A549 (cell line): ENCODE results near the gene GOLPH3. TPM values are rescaled to one million over a fixed set of nuclear protein-coding genes. Genes with fewer than 3 reads are reported as not detected.

Experiments used
- ATAC-seq, 2 experiments: fragments of 200-7000 bp in 1 of 2; fragments of >200 bp in 1 of 2; cut with Nextera tagmentation in 1 of 2; cut with Tn5 transposase in 1 of 2; 3 replicates each; pipeline versions ENCODE4 v1.8.0 to v1.9.1; 2018 to 2020; ENCODE audit warnings: mild to moderate bottlenecking in 1 of 2, moderate library complexity in 1 of 2
- CTCF ChIA-PET: fragments of 300-600 bp; sonication (Branson Sonifier 250); formaldehyde crosslinking; extraction: SDS; loops from one replicate; lab custom pipeline; 2021; ENCODE audit warnings: antibody characterized with exemption, inconsistent platforms; lab: Yijun Ruan, JAX
- POLR2A ChIA-PET: fragments of 350-600 bp; formaldehyde crosslinking; extraction: SDS; loops from one replicate; lab custom pipeline; 2021; ENCODE audit warnings: antibody characterized with exemption, inconsistent platforms; lab: Yijun Ruan, JAX
- DNase-seq, 2 experiments: peaks; one replicate each; pipeline versions ENCODE4 v3.0.0 to v3.0.0-alpha.2; 2011 to 2016; ENCODE audit warnings: low read depth in 1 of 2, low spot score in 1 of 2
- FAIRE-seq: peaks from 2 replicates; lab custom pipeline; 2011; peaks lifted over from hg19 to GRCh38; lab: Jason Lieb, UNC
- H3K27ac ChIP-seq, 2 experiments: fragments of >200 bp; sonication (Bioruptor Twin); formaldehyde crosslinking; 3 replicates each; pipeline ENCODE4 v1.5.1; 2016 to 2017
- H3K4me1 ChIP-seq: fragments of >200 bp; sonication (Bioruptor Twin); formaldehyde crosslinking; 3 replicates; pipeline ENCODE4 v1.6.1; 2016
- H3K4me2 ChIP-seq: fragments of >200 bp; sonication (Bioruptor Twin); formaldehyde crosslinking; 3 replicates; pipeline ENCODE4 v1.6.1; 2016
- H3K4me3 ChIP-seq: fragments of >200 bp; sonication (Bioruptor Twin); formaldehyde crosslinking; 3 replicates; pipeline ENCODE4 v1.5.1; 2016
- H3K9me3 ChIP-seq: fragments of >200 bp; sonication (Bioruptor Twin); formaldehyde crosslinking; 3 replicates; pipeline ENCODE4 v1.6.1; 2016
- BHLHE40 ChIP-seq: IDR thresholded peaks from 2 replicates; pipeline ENCODE4 v1.6.1; 2012; ENCODE audit warnings: low read depth, low read length, inconsistent platforms
- EHF ChIP-seq: fragments of 250-450 bp; sonication (Bioruptor Pico); IDR thresholded peaks from 2 replicates; pipeline ENCODE4 v1.5.0; 2020; ENCODE audit warnings: mild to moderate bottlenecking
- ELK1 ChIP-seq: fragments of 150-350 bp; IDR thresholded peaks from 2 replicates; pipeline ENCODE4 v1.6.1; 2014; ENCODE audit warnings: low read depth, mild to moderate bottlenecking, low read length
- EP300 ChIP-seq, 2 experiments: fragments of >200 bp; sonication (Bioruptor Twin); formaldehyde crosslinking; IDR thresholded peaks; 2 replicates in 1 of 2; 3 replicates in 1 of 2; pipeline ENCODE4 v1.6.1; 2016 to 2017
- FOXS1 ChIP-seq: fragments of 250-450 bp; sonication (Bioruptor Pico); IDR thresholded peaks from 2 replicates; pipeline ENCODE4 v1.5.0; 2020; ENCODE audit warnings: mild to moderate bottlenecking, moderate library complexity
- GATA3 ChIP-seq: IDR thresholded peaks from 2 replicates; pipeline ENCODE4 v1.6.1; 2012; ENCODE audit warnings: borderline replicate concordance
- HDAC2 ChIP-seq: fragments of 200-600 bp; sonication (generic); IDR thresholded peaks from 2 replicates; pipeline ENCODE4 v1.6.1; 2016
- HEYL ChIP-seq: fragments of 250-450 bp; sonication (Bioruptor Pico); IDR thresholded peaks from 2 replicates; pipeline ENCODE4 v1.8.0; 2021; ENCODE audit warnings: mild to moderate bottlenecking, moderate library complexity
- HOXA7 ChIP-seq: fragments of 250-450 bp; sonication (Bioruptor Pico); IDR thresholded peaks from 2 replicates; pipeline ENCODE4 v1.5.0; 2020; ENCODE audit warnings: mild to moderate bottlenecking, moderate library complexity
- JUN ChIP-seq, 2 experiments: fragments of >200 bp; sonication (Bioruptor Twin); formaldehyde crosslinking; IDR thresholded peaks; 2 replicates in 1 of 2; 3 replicates in 1 of 2; pipeline ENCODE4 v1.6.1; 2016 to 2017
- KDM1A ChIP-seq: fragments of 200-600 bp; sonication (generic); IDR thresholded peaks from 2 replicates; pipeline ENCODE4 v1.6.1; 2016; ENCODE audit warnings: low read depth, mild to moderate bottlenecking
- KDM5A ChIP-seq: fragments of 200-600 bp; sonication (generic); IDR thresholded peaks from 2 replicates; pipeline ENCODE4 v1.6.1; 2016; ENCODE audit warnings: antibody characterized with exemption, mild to moderate bottlenecking
- RAD21 ChIP-seq, 2 experiments: fragments of >200 bp in 1 of 2; sonication (Bioruptor Twin) in 1 of 2; formaldehyde crosslinking in 1 of 2; IDR thresholded peaks in 1 of 2; conservative IDR thresholded peaks in 1 of 2; 2 replicates in 1 of 2; 3 replicates in 1 of 2; pipeline ENCODE4 v1.6.1; 2012 to 2018; ENCODE audit warnings: inconsistent platforms in 1 of 2
- RARB ChIP-seq: fragments of 250-450 bp; sonication (Bioruptor Pico); IDR thresholded peaks from 2 replicates; pipeline ENCODE4 v1.8.0; 2021; ENCODE audit warnings: mild to moderate bottlenecking, moderate library complexity
- RCOR1 ChIP-seq: fragments of 150-350 bp; IDR thresholded peaks from 2 replicates; pipeline ENCODE4 v1.6.1; 2014; ENCODE audit warnings: antibody characterized with exemption, low read length, low read depth
- RFX5 ChIP-seq: fragments of 450-650 bp; IDR thresholded peaks from 2 replicates; pipeline ENCODE4 v1.7.1; 2014; ENCODE audit warnings: antibody characterized with exemption, mild to moderate bottlenecking, moderate library complexity
- SMC3 ChIP-seq: fragments of >200 bp; sonication (Bioruptor Twin); formaldehyde crosslinking; IDR thresholded peaks from 3 replicates; pipeline ENCODE4 v1.6.1; 2018; ENCODE audit warnings: inconsistent platforms
- SREBF2 ChIP-seq: fragments of 450-650 bp; IDR thresholded peaks from 2 replicates; pipeline ENCODE4 v1.6.1; 2014; ENCODE audit warnings: mild to moderate bottlenecking, moderate library complexity
- ZNF302 ChIP-seq: fragments of 250-450 bp; sonication (Bioruptor Pico); IDR thresholded peaks from 2 replicates; pipeline ENCODE4 v1.9.0; 2021; ENCODE audit warnings: inconsistent platforms, mild to moderate bottlenecking, moderate library complexity
- WGBS: methylation state at CpG from one replicate; pipeline ENCODE4 v1.1.6; 2017; ENCODE audit errors: missing lambda C conversion rate; 5-methylcytosine and 5-hydroxymethylcytosine counted together
- polyA plus RNA-seq, 4 experiments: library from polyadenylated mRNA; depleted of rRNA in 3 of 4; stranded (reverse); fragments of >200 nt; fragmentation: RNase III in 1 of 4; extraction: RNeasy Plus Mini Kit Qiagen cat#74134 plus additional on column Dnase treatment in 1 of 4; gene quantifications; 2 replicates in 3 of 4; 3 replicates in 1 of 4; pipeline ENCODE4 v1.2.3, GENCODE V29; 2011 to 2017
- TF ChIP-seq, protein P1 (sequence below): fragments of 450-650 bp; IDR thresholded peaks from 2 replicates; pipeline ENCODE4 v1.6.1; 2014; ENCODE audit warnings: antibody characterized with exemption
- TF ChIP-seq, protein P2 (sequence below): fragments of 200-600 bp; sonication (generic); IDR thresholded peaks from 2 replicates; pipeline ENCODE4 v1.6.1; 2016; ENCODE audit warnings: antibody characterized with exemption, mild to moderate bottlenecking, moderate library complexity

Gene GOLPH3
- polyA plus RNA-seq, 2 of the 4 experiments (the other 2 are of a cell fraction), result 57.8 to 78.7 TPM

DNA sequence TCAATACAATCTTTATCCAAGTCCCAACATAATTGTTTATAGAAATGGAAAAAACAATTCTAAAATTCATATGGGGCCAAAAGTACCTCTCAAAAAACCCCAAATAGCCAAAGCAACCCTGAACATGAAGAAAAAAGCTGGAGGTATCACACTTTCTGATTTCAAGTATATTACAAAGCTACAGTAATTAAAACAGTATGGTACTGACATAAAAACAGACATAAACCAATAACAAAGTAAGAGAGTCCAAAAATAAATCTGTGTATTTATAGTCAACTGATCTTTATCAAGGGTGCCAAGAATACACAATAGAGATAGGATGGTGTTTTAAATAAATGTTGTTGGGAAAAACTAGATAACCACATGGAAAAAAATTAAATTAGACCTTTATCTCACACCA, 13.6 kb upstream of the GOLPH3 start:
- ChIA-PET CTCF (no interaction called here), POLR2A (no interaction called here)
- H3K9me3 ChIP-seq, result peaks cover 16% of the 10 kb centered on the region
- H3K27ac ChIP-seq, result no peak overlapping the region
- ATAC-seq, result no peak
- H3K4me1 ChIP-seq, result no peaks in the 10 kb centered on the region; the same call in 2 of the 3 replicates
- TF ChIP-seq HDAC2 (0 out of 2 replicates have a peak, but pooled peaks have one; percentile 66), RAD21 (conservative IDR thresholded peaks at IDR 0.05 in 1 of 2, IDR thresholded peaks at IDR 0.05 in 1 of 2) (no peak)
- TF ChIP-seq, all 56 proteins: peak for 1
- no peak overlapping the region for H3K4me2 ChIP-seq
- FAIRE-seq (no peak), DNase-seq (no peak)
- no peak overlapping the region for H3K4me3 ChIP-seq

GRCh38 chr5:32182463-32183063, 8.4 kb upstream of the GOLPH3 start:
- Histone ChIP-seq H3K9me3 (peaks cover 5% of the 10 kb centered on the region; the same call in 2 of the 3 replicates), H3K4me2 (no peak overlapping the region), H3K4me1 (no peaks in the 10 kb centered on the region), H3K4me3 (no peak overlapping the region), H3K27ac (no peak overlapping the region)
- DNase-seq, result no peak
- WGBS, result 78% methylated on average over 5 of the region's 5 CpGs
- TF ChIP-seq HEYL (CRISPR knock-in tag) (no peak), BHLHE40 (no peak), EP300 (IDR thresholded peaks at IDR 0.05) (no peak), KDM5A (no peak), JUN (IDR thresholded peaks at IDR 0.05) (no peak), ELK1 (no peak), RCOR1 (no peak), GATA3 (no peak)
- no peak for ATAC-seq
- no peak for FAIRE-seq
- ChIA-PET CTCF (no interaction called here), POLR2A (no interaction called here)

DNA sequence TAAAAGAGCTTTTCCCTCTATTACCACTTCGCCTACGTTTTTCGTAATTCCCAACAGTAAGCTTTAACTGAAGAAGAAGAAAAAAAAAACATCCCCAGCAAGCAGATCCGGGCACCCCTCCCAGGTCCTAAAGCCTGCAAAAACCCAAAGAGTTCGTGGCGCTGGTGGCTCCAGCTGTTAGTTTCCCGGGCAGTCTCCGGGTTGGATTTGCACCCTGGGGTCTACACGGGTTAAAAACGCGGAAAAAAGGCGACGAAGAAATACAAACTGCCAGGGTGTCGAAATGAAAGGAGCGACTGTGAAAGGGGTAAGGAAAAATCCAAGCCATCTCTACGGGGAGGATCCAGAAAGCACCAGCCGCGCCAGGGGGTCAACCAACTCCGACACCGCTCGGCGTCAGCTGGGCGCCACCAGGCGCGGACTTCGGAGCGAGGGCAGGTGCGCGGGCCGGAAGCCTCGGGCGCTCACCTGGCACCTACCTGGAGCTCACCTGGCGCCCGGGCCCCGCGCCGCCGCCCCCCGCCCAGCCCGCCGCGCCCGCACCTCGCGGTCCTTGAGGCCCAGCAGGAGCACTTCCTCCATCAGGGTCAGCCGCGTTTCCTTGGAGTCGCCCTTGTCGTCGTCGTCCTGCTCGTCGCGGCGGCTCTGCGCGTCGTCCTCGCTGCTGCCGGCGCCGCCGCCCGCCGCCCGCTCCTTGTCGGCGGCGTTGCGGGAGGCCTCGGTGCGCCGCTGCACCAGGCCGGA, 680 bp downstream of the GOLPH3 start:
- Histone ChIP-seq H3K9me3 (no peaks in the 10 kb centered on the region), H3K27ac (peak overlapping the region; percentile 91 to 98), H3K4me1 (peaks cover 30% of the 10 kb centered on the region), H3K4me2 (peak overlapping the region; percentile 83), H3K4me3 (peak overlapping the region; percentile 77)
- under 1% methylated on average over 32 of the region's 74 CpGs for WGBS
- ChIA-PET POLR2A (interaction anchor here (0.9 to 2.0 kb wide), 9 partner anchors 10 to 975 kb away, joined by 3 to 7 read pairs (median 4); partner anchors contain the start of gene MTMR12), CTCF (interaction anchor here (2.1 kb wide), 1 partner anchor 156 kb away, joined by 6 read pairs; no protein-coding TSS in a partner anchor)
- FAIRE-seq, result no peak
- ATAC-seq, result peak; percentile 27 to 58
- DNase-seq, result peak; percentile 51 to 60
- TF ChIP-seq, protein P1, sequence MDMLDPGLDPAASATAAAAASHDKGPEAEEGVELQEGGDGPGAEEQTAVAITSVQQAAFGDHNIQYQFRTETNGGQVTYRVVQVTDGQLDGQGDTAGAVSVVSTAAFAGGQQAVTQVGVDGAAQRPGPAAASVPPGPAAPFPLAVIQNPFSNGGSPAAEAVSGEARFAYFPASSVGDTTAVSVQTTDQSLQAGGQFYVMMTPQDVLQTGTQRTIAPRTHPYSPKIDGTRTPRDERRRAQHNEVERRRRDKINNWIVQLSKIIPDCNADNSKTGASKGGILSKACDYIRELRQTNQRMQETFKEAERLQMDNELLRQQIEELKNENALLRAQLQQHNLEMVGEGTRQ, result no peak
- TF ChIP-seq ZNF302 (CRISPR knock-in tag), result no peak
- no peak for TF ChIP-seq SMC3
- TF ChIP-seq FOXS1 (CRISPR knock-in tag), result no peak
- TF ChIP-seq RARB (CRISPR knock-in tag), result no peak
- no peak for TF ChIP-seq KDM1A
- no peak for TF ChIP-seq EP300 (IDR thresholded peaks at IDR 0.05)
- TF ChIP-seq KDM5A, result no peak; the same call in 1 of the 2 replicates
- no peak for TF ChIP-seq RFX5
- TF ChIP-seq SREBF2, result no peak
- TF ChIP-seq HOXA7 (CRISPR knock-in tag), result no peak
- TF ChIP-seq EHF, result no peak
- TF ChIP-seq, protein P2, sequence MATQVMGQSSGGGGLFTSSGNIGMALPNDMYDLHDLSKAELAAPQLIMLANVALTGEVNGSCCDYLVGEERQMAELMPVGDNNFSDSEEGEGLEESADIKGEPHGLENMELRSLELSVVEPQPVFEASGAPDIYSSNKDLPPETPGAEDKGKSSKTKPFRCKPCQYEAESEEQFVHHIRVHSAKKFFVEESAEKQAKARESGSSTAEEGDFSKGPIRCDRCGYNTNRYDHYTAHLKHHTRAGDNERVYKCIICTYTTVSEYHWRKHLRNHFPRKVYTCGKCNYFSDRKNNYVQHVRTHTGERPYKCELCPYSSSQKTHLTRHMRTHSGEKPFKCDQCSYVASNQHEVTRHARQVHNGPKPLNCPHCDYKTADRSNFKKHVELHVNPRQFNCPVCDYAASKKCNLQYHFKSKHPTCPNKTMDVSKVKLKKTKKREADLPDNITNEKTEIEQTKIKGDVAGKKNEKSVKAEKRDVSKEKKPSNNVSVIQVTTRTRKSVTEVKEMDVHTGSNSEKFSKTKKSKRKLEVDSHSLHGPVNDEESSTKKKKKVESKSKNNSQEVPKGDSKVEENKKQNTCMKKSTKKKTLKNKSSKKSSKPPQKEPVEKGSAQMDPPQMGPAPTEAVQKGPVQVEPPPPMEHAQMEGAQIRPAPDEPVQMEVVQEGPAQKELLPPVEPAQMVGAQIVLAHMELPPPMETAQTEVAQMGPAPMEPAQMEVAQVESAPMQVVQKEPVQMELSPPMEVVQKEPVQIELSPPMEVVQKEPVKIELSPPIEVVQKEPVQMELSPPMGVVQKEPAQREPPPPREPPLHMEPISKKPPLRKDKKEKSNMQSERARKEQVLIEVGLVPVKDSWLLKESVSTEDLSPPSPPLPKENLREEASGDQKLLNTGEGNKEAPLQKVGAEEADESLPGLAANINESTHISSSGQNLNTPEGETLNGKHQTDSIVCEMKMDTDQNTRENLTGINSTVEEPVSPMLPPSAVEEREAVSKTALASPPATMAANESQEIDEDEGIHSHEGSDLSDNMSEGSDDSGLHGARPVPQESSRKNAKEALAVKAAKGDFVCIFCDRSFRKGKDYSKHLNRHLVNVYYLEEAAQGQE, result no peak
- TF ChIP-seq GATA3, result no peak
